Stimulated activated CD4-positive, alpha-beta T cell treated with anti-CD3 and anti-CD28 coated beads, Interleukin-4, amount 100 ng/mL, for 24 hours (primary cell): Measurements from ENCODE around the gene FUT2.
"Not testable (repeated sequence)": the region's sequence is repeated elsewhere in the genome, so short reads cannot be mapped to it uniquely, and the experiment has no call there.

Experiments used
- DNase-seq: peaks from one replicate; pipeline ENCODE4 v3.0.0-alpha.2; 2020

The FUT2 gene

DNA sequence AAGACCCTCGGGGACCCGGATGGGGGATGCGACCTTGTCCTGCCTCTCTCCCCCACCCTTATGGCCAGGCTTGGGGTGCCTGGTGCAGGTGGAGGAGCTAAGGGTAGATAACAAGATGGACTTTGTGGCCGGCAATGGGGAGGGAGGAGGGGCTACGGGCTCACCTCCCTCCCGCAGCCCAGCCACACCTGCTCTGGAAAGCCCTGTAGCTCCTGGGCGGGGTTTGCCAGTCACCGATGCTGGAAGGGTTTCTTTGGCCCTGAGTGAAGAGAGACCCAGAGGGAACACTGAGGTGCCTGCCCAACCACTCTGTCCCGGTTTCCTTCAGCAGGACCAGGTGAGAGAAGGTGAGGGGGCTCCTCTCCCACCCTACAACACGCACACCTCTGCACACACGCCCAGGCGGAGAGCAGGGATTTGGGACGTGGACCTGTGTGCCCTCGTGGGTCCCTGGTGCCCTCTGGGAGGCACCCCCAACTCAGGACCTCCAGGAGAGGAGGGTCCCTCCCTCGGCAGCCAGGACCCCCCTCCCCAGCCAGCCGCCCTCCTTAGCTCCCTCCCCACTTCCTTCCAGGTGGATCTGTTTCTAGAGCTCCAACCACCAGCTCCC is at the start of gene FUT2:
Gene FUT2, plus strand, starts transcription at position 229 of the 610 bp plus-strand sequence. CDS start 6,986 bp downstream, outside the sequence.
- no peak for DNase-seq

DNA sequence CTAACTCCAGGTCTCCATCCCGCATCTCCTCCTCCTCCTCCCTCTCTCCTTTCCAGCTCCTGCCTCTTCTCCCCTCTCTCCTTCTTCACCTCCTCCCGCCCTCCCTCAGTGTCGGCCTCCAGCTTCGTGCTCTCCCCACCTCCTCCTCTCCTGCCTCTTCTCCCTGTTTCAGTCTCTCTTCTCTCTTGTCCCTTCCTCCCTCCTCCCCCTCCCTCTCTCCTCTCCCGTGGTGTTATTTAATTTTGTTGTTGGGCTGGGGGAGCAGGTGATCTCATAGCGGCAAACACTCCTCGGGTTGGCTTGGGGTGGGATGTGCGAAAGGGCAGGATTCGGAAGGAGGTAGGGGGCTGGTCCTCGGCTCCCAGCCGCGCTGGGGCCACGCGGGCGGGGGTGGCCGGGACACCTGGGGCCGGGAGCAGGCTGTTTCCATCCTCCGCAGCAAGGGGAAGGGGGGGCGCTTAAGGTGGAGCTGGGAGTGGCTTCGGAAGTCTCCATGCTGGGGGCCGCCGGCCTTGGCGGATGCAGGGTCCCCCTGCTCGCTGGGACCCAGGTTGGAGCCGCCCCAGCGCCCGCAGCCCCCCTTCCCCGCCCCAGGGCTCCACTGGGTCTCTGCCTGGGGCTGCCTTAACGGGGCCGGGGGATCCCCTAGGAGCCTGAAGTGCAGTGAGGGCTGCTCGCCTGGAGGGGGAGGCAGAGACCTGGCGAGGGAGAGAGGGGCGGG is 49.6 kb upstream of the FUT2 start, which contains the start of gene CA11:
Gene CA11, minus strand, starts transcription at position 187 of the 721 bp plus-strand sequence. CDS start 555 bp downstream, outside the sequence.
- DNase-seq, result peak; percentile 90

DNA sequence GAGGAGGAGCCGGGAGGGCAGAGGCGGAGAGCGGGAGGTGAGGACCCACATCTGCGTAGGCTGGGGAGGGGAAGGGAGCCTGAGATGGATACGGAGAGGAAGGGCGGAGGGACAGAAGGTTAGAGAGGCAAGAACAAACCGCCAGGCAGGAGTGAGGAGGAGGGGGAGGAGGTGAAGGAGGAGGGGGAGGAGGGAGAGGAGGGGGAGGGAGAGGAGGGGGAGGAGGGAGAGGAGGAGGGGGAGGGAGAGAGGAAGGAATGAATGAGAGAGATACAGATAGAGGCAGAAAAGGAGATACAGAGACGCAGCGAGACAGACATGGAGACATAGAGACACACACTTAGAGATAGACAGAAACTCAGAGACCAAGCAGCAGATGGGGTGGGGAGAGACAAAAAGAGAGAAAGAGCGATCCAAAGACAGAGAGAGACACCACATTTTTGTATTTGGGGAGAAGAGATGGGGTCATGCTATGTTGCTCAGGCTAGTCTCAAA is 49.0 kb upstream of the FUT2 start:
- DNase-seq, result no peak

DNA sequence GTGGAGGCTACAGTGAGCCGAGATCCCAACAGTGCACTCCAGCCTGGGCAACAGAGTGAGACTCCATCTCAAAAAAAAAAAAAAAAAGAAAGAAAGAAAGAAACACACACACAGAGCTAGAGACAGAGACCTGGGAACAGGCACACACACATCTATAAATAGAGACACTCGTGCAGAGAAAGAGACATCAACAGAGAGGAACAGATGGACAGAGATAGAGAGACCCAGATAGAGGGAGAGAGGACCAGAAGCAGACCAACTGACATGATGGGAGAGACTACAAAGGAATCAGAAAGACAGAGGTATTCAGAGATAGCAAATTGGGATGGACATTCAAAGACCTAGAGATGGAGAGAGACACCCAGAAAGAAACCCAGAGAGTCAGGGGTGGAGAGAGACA is 47.6 kb upstream of the FUT2 start:
- DNase-seq, result no peak

DNA sequence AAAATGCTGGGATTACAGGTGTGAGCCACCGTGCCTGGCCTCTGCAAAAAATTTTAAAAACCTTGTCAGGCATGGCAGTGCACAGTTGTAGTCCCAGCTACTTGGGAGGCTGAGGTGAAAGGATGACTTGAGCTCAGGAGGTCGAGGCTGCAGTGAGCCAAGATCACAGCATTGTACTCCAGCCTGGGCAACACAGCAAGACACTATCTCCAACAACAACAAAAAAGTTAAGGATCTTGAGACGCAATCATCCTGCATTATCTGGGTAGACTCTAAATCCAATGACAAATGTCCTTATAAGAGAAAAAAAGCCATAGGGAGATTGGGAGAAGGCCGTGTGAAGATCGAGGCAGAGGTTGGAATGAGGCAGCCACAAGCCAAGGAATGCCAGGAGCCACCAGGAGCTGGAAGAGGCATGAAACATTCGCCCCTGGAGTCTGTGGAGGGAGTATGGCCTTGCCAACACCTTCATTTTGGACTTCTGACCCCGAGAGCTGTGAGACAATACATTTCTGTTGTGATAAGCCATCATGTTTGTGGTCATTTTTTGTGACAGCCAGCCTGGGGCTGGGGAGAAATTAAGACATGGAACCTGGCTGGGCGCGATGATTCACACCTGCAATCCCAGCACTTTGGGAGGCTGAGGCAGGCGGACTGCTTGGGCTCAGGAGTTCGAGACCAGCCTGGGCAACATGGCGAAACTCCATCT is 44.6 kb upstream of the FUT2 start:
- no peak for DNase-seq

DNA sequence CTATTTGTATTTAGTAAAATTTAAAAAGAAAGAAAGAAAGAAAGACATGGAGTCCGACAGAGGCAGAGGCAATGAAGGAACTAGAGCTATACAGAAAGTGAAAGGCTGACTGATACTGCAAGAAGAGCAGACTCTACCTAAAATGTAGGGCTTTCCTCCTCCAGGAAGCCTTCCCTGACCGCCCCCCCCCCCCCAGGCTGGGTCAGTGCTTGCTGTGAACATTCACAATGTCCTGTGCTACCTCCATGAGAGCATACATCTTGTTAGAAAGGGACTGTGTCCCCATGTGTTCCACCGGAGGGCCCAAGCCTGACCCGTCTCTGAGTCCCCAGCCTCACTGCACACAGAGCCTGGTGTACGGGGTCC is 44.1 kb upstream of the FUT2 start:
- no peak for DNase-seq

DNA sequence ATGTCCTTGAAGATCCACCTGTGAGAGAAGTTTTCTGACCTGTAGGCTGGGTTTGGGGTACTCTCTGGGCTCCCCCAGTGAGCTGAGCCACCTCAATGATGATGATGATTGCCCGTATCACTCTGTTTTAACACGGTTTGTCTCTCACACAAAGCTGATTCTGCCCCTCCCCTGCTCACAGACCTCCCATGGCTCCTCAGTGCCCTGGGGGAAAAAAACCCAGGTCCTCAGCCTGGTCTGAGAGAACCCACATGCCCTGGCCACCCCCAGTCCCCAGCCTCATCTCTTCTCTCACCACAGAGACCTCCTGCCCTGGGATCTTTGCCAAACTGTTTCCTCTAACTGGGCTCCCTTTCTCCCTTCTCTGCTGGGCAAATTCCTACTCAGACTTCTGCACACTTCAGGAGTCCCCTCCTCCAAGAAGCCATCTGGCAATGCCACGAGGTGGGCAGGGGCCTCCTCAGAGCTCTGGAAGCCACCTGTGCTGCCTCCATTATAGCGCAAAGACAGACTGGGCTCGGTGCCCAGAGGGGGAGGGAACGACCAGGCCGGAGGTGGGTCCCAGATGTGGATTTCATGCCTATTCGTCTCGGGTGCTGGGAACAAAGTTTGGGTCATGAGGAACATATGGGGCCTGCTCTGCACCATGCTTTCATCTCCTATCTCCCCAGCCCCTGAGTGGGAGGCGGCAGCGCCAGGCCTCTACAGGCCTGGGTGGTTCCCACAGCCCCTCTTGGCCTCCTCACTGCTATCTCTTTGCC is 41.3 kb upstream of the FUT2 start:
- DNase-seq, result no peak

DNA sequence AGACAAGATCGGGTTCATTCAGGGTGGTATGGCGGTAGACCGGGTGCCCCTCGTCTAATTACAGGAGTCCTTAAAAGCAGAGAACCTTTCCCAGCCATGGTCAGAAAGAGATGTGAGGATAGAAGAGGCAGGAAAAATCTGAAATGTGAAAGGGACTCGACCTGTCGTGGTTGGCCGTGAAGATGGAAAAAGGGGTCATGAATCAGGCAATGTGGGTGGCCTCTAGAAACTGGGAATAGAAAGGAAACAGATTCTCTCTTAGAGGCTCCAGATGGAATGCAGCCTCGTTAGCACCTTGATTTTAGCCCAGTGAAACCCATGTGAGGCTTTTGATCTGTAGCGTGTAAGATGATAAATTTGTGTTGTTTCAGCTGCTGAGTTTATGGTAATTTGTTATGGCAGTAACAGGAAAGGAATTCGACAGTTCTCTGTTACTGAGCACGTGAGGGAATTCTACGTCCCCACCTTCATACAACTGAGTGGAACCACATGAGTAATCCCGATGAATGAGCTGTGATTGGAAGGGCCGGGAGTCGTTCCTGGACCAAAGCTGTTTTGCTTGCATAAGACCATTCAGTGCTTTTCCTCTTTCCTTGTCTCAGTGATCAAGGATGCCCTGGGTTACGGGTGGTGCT is 38.8 kb upstream of the FUT2 start:
- no peak for DNase-seq

DNA sequence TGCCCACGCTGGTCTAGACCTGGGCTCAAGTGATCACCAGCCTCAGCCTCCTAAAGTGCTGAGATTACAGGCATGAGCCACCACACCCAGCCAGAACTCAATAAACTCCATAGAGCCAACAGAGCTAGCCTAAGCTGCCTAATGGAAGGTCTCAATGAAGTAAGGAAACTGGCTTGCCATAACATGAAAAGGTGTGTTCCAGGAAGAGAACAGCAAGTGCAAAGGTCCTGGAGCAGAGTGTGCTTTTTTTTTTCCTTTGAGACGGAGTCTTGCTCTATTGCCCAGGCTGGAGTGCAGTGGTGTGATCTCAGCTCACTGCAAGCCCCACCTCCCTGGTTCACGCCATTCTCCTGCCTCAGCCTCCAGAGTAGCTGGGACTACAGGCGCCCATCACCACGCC is 37.9 kb upstream of the FUT2 start:
- DNase-seq, result not testable (repeated sequence)

DNA sequence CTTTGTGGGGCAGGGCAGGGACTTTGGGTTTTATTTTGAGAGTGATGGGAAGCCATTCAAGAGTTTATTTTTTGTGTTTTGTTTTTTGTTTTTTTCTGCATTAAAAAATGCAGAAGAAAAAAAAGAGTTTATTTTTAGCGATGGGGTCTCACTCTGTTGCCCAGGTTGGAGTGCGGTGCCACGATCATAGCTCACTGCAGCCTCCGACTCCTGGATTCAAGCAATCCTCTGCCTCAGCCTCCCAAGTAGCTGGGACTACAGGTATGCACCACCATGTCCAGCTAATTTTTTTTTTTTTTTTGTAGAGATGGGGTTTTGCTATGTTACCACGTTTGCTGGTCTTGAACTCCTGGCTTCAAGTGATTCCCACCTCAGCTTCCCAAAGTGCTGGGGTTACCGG is 37.3 kb upstream of the FUT2 start:
- no peak for DNase-seq

DNA sequence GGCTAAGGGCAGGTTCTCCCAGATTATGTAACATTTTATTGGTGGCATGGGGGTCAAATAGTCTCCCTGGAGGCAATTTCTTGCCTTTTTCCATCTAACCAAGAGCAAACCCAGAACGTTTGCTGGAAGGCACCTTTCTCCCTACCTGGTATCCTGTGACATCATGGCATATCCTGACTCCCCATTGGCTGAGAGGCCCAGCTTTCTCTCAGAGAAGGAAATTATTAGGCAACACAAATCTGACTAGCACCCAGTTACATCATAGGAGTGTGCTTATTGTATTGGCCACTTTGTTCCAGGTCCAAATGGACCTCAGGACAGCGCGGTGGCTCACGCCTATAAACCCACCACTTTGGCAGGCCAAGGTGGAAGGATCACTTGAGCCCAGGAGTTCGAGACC is 36.0 kb upstream of the FUT2 start:
- DNase-seq, result no peak

DNA sequence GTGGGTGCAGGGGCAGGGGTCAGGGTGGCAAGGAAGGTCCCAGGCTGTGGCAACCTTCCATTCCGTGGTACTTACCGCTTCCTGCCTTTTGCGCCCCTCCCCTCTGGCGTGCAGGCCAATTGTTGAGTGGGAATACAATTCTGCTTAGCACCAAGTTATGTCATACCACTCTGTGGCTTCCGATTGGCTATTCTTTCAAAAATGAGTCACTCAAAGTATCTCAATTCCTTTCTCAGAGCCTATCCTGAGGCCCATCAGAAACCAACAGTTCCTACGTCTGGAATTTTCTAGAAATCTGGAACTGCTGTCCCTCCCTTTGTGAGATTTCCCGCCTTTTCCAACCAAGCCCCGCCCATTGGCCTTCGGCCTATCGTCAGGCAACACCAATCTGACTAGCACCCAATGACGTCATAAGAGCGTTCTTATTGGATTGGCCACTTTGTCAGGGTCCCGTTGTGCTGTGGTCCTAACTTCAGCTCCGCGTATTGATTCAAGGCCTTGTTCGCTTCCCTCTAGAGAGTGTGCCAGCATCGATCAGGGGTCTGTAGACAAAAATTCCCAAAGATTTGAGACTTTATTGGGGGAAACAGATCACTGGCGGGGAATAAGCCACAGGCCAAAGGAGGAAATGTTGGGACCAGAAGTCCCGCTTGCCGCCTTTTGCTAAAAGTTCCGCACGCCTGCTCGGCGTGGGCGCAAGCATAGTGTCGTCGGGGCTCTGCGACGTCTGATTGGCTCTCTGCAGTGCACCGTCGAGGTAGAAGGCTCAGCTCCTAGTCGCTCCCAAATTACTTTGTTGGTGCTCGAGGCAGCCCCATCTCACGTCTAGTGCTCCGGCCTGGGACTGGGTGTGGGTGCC is 34.7 kb upstream of the FUT2 start:
- peak; percentile 87 for DNase-seq

DNA sequence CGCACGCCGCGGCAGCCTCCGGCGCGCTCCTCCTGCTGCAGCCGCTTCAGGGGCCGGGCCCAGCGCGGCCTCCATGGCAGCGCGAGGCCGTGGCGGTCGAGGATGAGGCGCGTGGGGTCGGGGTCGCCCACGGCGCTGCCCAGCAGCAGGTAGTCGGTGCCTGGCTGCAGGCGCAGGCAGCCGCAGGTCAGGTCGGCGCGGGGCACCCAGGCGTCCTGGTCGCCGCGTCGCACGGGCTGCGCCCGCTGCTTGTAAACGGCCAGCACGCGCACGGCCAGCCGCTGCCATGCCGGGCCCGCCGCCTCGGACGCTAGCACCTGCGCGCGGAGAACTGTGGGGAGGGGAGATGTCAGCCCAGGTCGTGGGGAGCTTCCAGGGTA is 34.1 kb upstream of the FUT2 start:
- no peak for DNase-seq

DNA sequence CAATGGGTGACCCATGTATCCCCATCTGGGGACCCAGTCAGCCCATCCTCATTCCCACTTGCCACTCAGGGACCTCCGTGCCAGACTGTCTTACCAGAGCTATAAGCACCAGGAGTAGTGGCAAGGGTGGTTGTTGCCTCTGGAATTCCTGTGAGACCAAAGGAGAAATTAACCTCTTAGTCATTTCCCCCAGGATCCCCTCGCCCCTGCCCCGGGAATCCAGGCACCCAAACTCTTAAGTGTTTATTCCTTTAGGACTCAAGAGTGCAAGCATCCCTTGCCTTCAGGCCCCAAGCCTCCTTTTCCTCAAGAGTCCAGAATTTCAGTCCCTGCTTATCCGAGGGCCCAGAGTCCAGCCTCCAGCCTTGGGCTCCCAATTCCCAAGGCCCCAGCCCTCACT is 32.1 kb upstream of the FUT2 start:
- DNase-seq, result no peak

DNA sequence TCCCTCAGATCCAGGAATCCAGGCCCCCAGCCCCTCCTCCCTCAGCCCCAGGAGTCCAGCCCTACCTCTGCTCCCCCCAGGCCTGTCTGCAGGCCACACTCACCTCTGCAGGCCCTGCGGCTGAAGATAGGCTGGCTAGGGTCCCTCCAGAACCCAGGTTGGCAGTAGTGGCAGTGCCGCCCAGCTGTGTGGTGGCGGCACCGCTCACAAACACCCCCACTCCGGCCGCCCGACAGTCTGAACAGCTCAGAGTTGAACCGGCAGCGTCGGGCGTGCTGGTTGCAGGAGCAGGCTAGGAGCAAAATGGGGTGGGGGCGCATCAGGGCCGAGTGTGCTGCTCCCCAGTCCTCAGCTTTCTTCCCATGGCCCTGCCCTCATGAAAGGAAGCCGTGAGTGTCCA is 31.3 kb upstream of the FUT2 start:
- DNase-seq, result no peak

DNA sequence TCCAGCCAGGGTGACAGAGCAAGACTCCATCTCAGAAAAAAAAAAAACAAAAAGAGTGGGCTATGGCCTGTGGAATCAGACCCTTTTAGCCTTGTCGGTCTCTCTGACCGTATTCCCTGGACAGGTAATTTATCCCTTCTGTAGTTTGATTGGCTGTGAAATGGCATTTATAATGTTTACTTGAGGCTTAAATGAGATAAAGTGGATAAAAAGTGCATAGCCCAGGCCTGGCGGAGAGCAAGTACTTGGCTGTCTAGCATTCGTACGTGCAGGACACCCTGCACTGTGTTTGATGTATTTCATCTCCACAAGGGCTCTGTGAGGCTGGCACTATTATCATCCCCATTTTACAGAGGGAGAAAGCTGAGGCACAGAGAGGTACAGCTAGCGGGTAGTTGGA is 30.0 kb upstream of the FUT2 start:
- DNase-seq, result no peak

DNA sequence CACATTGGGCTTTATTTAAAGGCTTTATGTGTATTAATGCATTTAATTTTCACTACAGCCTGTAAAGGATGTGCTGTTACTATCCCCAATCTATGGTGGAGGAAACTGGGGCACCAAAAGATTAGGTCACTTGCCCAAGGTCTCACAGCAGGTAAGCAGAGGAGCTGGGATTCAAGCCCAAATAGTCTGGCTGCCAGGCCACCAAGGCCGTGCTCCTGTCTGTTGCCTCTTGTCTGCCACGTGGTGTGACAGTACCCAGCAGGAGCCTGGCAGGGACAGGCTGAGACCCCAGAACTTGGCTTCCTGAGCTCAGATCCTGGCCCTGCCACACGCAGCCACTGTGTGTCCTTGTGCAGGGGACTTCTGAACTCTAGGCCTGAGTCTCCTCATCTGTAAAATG is 27.4 kb upstream of the FUT2 start:
- DNase-seq, result no peak

DNA sequence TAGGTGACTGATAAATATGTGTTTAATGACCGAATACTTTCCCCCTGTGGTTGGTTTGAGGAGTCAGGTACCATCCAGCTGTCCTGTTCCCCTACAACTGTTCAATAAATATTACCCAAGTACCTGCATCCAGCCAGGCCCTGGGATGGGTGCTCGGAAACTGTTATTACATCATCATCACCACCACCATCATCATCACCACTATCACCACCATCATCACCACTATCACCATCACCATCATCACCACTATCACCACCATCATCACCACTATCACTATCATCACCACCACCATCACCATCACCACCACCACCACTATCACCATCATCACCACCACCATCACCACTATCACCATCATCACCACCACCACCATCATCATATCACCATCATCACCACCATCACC is 27.0 kb upstream of the FUT2 start:
- DNase-seq, result no peak

DNA sequence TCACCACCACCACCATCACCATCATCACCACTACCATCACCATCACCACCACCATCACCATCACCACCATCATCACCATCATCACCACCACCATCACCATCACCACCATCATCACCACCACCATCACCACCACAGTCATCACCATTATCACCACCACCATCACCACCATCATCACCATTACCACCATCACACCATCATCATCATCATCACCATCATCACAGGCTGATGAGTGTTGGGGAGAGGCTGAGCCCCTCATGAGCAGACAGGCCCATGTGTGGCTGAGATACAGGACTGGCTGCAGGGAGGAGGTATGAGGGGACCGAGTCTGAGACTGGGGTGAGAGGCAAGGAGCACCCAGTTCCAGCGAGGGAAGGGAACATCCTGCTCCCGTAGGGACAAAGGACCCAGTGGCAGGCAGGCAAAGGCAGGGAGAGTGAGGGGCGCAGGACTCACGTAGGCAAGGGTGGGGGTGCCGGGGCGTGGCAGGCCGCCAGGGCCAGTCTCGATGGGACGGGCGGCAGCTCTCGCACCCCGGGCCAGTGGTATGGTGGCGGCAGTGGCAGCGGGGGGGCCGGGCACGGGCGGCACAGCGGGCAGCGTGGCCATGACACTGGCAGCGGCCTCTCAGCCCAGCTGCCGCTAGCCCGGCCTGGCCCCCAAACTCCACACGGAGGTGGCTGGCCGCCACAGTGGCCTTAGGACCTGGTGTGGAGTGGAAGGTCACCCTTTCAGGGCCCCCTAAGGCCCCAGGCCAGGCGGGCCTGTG is 25.7 kb upstream of the FUT2 start:
- DNase-seq, result no peak

DNA sequence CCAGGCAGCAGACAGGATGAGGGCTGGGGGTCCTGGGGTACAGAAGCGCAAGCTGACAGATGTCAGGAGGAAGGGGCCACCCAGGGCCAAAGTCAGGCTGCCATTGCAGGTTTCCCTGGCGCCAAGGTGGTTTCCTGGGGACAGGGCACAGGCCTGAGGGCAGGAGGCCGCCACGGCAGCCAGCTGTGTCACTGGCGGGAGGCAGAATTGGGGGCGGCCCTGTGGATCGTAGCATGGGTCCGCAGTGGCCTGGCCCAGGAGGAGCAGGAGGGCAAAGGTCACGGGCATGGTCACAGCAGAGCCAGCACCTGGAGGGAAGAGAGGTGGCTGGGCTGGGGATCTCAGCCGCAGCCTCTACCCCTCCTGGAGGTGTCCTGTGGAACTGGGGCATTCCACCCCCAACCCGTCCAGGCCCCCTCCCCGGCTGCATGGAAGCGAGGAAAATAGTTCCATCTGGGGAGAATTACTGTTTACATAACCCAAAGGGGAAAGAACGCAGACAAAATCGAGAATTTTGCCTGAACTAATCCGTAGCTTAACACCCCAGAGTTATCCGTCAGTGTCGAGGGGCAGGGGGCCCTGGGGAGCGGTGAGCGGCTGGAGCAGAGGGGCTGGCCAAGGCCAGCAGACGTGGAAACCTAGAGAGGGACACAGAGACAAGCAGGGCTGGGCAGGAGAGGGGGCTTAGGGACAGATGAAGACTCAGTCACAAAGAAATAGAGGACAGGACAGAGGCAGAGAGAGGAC is 24.9 kb upstream of the FUT2 start:
- DNase-seq, result no peak
